GM21723 (cell line): ENCODE results near the gene GREM1.

ENCODE experiments used
- ATAC-seq: cut with Tn5 transposase; IDR thresholded peaks from one replicate; pipeline ENCODE4 v1.9.1; 2021; ENCODE audit warnings: mild to moderate bottlenecking, moderate library complexity; ENCODE audit not compliant: unreplicated experiment

Gene GREM1

GRCh38 chr15:32778391-32779176 is 60.8 kb downstream of the GREM1 start:
- no peak for ATAC-seq

- ATAC-seq = no peak
Measured at GRCh38 chr15:32781781-32782180, 64.0 kb downstream of the GREM1 start.

GRCh38 chr15:32784581-32784980 is 66.8 kb downstream of the GREM1 start:
- ATAC-seq = no peak

- ATAC-seq = no peak
Measured at GRCh38 chr15:32786906-32787305, 69.1 kb downstream of the GREM1 start.

GRCh38 chr15:32787949-32788348 is 70.1 kb downstream of the GREM1 start:
- ATAC-seq = no peak

GRCh38 chr15:32790352-32790999 is 72.7 kb downstream of the GREM1 start:
- no peak for ATAC-seq

GRCh38 chr15:32792436-32792835 is 74.6 kb downstream of the GREM1 start:
- ATAC-seq = no peak
